ENCODE measurements around the gene C1orf115.
"Not testable (repeated sequence)": the region's sequence is repeated elsewhere in the genome, so short reads cannot be mapped to it uniquely, and the experiment has no call there.

The C1orf115 gene

GRCh38 chr1:220694866-220695382 is 4.8 kb downstream of the C1orf115 start:
- DNase-seq, result no peak

GRCh38 chr1:220695426-220695825 is 5.3 kb downstream of the C1orf115 start:
- DNase-seq, result no peak

GRCh38 chr1:220696226-220696862 is 6.2 kb downstream of the C1orf115 start:
- no peak for DNase-seq

- DNase-seq, result no peak
Observed at GRCh38 chr1:220696863-220697231, 6.7 kb downstream of the C1orf115 start.

DNA sequence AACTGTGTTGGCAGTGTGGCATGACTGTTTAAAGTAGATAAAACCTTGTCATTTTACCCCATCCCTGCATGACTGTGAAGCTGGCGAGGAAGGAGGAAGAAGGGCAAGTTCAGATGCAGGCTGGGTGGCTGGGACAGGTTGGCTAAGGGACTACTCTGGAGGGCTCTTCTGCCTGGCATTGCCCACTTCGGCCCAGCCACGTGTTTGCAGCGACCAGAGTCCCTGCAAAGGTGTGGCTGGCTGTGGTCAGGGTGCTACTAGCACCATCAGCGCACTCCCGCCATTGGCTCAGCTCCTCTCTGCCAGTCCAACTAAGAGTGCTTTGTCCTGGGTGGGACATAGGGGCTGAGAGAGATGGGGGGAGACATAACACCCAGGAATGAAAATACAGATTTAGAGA is 7.2 kb downstream of the C1orf115 start:
- DNase-seq, result no peak

GRCh38 chr1:220698607-220699016 is 8.4 kb downstream of the C1orf115 start:
- no peak for DNase-seq

DNA sequence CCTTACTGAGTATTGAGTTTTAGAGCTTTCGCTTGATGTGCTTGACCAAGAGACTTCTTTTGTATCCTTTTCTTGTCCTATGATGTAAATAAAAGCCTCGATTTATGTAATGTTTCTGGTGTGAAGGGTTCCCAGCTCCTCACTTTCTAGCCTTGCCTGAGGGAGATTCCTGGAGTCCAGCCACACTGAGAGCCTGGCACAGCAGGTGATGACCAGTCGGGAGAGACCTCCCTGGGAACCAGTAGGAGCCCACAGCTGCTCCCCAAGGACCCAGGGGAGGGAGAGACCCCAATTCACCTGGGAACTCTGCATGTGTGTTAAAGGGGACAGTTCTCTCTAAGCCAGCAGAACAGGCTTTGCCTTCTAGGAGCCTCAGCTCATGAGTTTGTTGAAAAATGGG is 8.9 kb downstream of the C1orf115 start:
- no peak for DNase-seq

DNA sequence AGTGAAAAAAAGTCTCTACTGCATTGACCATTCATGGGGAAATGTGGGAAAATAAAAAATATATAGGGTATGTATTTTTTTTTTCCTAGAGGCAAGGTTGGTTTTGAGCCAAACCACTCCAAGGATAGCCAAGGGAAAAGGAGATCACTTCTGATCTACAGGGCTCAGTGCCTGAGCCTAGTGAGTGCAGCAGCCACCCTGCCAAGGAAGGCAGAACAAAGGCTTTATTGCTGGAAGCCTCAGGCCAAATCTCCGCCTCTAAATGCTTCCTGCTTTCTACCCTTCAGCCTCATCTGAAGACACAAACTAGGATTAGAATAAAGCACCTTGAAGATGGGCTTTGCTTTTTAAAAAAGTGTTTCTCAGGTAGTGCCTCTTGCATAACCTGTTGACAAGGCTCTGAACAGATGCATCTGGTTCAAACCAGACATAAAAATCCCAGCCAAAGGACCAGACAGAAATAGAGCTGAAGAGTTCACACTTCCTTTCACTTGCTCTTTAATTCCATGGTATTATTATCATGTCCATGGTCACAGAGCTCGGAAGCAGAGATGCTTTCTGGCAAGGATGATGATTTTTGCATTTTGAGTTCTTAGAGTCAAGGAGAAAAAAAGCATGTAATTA is 10.5 kb downstream of the C1orf115 start:
- DNase-seq, result no peak

DNA sequence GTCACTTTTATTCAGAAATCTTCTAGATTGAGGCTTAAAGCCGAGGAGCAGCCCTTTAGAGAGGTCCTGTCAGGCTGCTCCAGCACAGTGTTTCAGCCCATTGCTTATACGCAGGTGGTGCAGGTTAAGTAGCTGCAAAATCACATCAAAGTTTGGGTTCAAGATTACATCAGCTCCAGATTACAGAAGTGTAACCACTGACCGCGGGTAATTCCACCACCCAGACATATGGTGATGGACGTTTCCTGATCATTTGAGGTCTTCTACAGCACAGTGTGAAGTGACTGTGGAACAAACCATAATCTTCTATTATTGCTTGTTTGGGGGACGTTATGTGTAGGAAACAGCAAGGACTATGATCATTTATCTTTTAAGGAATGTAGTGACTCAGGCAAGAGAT is 11.8 kb downstream of the C1orf115 start:
- DNase-seq, result no peak

DNA sequence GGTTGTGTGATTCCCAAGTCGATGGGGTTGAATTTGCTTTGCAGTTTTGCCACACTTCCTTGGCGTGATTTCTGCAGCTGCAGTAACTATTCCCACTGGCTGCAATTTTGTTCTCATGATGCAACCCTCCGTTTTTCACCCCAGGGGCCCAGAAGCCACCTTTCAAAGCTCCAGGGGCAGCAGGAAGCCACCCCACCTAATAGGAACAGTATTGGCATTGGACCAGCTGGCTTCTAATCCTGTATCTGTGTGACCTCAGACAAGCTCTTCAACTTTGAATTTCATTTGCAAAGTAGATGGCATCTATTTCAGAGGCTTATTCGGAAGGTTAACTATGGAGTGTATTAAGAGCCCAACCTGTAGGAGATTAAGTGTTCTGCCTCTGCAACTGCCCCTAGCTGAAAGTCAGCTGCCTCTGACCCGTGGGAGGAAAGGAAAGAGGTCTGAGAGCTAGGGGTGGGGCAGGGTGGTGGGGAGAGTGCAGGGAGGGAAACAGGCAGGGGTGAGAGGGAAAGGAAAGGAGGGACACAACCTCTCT is 12.6 kb downstream of the C1orf115 start:
- DNase-seq, result no peak

DNA sequence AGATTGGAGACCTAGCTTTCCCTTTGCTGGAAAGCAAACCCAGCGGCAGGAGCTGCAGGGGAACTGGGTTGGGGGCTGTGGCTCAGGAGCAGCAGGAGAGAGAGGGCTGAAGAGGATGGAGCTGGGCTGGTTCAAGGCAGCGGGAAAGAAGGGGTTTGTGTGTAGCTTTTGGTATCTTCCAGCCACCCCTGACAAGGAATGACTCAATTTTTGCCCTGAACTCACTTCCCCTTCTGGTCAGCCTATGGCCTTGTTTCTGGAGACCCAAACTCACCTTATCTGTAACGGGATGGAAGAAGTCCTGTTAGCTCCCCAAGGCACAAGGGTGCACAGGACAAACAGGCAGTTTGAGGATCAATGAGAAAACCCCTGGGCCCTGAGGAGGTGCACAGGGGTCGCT is 13.1 kb downstream of the C1orf115 start:
- no peak for DNase-seq

GRCh38 chr1:220705782-220706181 is 15.6 kb downstream of the C1orf115 start:
- no peak for DNase-seq

DNA sequence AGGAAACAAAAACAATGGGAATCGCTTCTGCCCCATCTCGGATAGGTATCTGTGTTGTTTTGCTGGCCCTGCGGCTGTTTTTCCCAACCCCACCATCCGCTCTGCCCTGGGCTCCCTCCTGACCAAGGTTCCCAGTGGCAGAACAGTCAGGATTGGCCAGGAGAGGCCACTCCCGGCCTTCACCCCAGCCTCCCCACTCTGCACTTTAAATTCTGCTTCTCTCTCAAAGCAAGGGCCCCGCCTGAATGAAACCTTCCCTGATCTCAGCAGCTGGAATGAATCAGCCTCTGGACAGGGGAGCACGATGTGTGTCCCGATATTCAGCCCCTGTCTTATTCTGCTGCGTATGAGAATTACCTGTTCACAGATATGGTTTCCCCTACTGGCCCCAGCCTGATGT is 16.3 kb downstream of the C1orf115 start:
- no peak for DNase-seq

DNA sequence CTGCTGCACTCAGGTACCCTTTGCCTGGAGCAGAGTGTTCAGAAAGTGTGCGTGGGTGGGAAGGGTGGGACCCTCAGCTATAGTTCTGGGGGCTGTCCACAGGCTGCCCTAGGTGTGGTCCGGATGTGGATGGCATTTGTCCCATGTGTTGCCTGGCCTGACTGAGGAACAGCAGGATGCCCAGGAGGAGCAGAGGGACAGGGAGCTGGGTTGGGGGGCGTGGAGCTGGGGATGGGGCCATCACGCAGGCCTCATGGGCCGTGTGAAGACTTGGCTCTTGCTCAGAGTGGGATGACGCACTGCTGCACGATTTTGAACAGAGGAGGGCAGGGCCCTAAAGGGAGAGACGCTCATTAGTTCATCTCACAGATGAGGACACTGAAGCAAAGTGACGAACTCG is 17.0 kb downstream of the C1orf115 start:
- DNase-seq, result no peak

DNA sequence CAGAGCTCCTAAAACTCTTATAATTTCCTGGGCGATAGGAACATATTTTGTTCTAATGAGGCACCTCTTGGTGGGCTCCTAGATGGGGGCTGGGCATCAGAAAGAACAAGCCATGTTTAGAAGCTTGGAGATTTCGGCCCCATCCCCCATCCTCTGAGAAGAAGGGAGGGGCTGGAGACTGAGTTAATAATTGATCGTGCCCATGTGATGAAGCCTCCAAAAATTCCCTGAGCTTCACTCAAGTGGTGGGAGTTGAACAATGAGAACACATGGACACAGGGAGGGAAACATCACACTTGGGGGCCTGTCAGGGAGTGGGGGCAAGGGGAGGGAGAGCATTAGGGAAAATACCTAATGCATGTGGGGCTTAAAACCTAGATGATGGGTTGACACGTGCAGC is 18.1 kb downstream of the C1orf115 start:
- no peak for DNase-seq

DNA sequence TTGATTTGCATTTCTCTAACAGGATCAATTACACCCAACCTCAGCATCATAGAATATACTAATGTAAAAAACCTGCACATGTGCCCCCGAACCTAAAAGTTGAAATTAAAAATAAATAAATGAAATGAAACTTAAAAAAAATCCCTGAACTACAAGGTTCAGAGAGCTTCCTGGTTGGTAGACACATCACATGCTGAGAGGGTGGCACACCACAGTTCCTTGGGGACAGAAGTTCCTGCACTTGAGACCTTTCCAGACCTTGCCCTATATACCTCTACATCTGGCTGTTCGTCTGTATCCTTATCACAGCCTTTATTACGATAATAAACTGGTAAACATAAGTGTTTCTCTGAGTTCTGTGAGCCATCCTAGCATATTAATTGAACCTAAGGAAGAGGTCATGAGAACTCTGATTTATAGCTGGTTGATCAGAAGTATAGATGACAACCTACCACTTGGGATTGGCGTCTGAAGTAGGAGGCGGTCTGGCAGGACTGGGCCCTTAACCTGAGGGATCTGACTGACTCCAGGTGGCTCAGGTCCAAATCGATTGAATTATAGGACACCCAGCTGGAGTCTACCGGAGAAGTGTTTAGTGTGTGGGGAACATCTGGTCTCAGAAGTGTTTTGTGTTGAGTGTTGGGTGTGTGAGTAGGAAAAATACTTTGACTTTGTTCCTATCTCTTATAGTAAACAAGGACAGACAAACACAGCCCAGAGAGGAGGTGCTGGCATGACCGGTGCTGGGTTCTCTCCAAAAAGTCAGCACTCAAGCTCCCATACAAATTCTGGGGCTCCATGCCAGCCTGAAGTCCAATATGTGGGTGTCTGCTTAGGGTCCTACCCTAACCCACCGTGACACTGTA is 19.0 kb downstream of the C1orf115 start:
- DNase-seq, result no peak

GRCh38 chr1:220710333-220710732 is 20.2 kb downstream of the C1orf115 start:
- DNase-seq, result no peak

- DNase-seq, result no peak
Observed at GRCh38 chr1:220711056-220711809, 21.1 kb downstream of the C1orf115 start.

DNA sequence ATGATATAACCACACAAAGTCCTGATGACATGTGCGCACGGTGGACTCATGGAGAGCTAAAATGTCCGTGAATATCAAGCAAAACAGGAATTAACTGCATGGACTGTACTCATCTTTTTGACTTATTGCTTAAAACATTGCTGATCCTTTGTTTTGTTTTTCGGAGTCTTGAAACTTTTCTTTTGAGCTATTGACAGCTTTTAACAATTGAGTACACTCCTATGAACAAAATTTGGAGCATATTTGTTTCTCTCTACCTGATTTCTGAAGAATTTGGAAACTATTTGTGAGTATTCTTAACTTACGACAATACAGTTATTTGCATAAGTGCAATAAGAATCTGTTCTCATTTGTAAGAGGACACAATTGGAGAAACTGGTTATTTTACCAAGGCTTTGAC is 25.8 kb downstream of the C1orf115 start:
- DNase-seq, result not testable (repeated sequence)

GRCh38 chr1:220717800-220718640 is 27.9 kb downstream of the C1orf115 start:
- no peak for DNase-seq

- DNase-seq, result not testable (repeated sequence)
Observed at GRCh38 chr1:220721266-220721665, 31.1 kb downstream of the C1orf115 start.

- no peak for DNase-seq
Observed at GRCh38 chr1:220726634-220727033, 36.5 kb downstream of the C1orf115 start.

Data from activated gamma-delta T cell (primary cell).